SKM-1 treated with dmso at 0.1 percent for 144 hours (cell line): ENCODE results near the gene PQBP1.
A peak's percentile ranks its signal among the peaks of the same experiment; 100 is the strongest.

Experiments used
- DNase-seq: peaks from one replicate; lab custom pipeline; 2025; ENCODE audit not compliant: unreplicated experiment; lab: John Stamatoyannopoulos, UW

PQBP1 gene

DNA sequence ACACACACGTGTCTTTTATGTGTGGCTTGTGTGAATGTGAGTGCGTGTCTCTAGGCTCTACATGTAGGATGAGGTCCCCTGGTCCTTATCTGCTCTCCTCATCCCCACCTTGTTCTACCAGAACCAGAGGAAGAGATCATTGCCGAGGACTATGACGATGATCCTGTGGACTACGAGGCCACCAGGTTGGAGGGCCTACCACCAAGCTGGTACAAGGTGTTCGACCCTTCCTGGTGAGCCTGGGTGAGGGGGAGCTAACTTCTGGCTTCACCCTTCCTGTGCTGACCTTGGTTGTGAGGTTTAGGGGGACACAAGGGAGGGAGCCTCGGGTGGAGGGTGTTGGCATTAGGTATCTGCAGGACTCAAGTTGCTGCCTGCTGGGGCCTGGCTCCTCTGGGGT, 3.3 kb downstream of the PQBP1 start:
- DNase-seq: no peak

DNA sequence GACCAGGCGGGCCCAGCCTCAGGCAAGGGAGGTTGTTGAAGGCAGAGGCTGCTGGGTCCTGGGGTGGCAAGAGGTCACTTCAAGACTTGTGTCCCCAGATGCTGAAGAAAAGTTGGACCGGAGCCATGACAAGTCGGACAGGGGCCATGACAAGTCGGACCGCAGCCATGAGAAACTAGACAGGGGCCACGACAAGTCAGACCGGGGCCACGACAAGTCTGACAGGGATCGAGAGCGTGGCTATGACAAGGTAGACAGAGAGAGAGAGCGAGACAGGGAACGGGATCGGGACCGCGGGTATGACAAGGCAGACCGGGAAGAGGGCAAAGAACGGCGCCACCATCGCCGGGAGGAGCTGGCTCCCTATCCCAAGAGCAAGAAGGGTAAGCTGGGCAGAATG, 4.4 kb downstream of the PQBP1 start:
- no peak for DNase-seq

DNA sequence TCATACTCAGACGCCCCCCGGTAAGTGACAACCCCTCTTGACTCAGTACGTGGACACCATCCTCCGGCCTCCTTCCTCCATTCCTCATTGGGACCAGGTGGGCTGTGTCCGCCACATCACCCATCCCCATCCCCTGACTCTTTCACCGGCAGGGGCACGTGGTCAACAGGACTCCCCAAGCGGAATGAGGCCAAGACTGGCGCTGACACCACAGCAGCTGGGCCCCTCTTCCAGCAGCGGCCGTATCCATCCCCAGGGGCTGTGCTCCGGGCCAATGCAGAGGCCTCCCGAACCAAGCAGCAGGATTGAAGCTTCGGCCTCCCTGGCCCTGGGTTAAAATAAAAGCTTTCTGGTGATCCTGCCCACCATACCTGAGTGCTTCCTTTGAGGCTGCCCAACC, 5.0 kb downstream of the PQBP1 start:
- DNase-seq: no peak

- DNase-seq: no peak
Observed at GRCh38 chrX:48903290-48903689, 5.6 kb downstream of the PQBP1 start.

DNA sequence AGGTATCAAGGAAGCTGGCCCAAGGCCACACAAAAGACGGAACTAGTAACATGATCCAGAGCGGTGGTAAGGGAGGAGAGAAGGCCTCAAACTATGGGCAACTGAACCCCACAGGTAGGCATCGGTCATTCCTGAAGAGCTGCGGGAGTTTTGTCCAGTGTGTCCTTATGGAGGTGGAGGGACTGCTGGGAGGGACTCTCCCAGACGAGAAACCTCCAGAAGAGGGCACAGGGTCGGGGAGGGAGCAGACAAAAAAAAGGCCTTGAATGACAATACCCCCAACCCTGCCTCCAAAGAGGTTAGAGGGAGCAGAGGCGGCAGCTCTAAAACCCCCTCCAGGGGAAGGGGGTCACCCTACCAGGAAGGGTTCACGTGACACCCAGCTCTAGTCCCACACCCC, 6.5 kb downstream of the PQBP1 start:
- DNase-seq: no peak

GRCh38 chrX:48904626-48905025, 6.9 kb downstream of the PQBP1 start:
- no peak for DNase-seq

- no peak for DNase-seq
Observed at GRCh38 chrX:48905090-48905790, 7.5 kb downstream of the PQBP1 start.

GRCh38 chrX:48908600-48908999, 10.9 kb downstream of the PQBP1 start:
- no peak for DNase-seq

GRCh38 chrX:48909703-48910294, 12.1 kb downstream of the PQBP1 start:
- no peak for DNase-seq

- DNase-seq: no peak
Observed at GRCh38 chrX:48910926-48911411, 13.2 kb downstream of the PQBP1 start.

GRCh38 chrX:48911412-48912182, 13.9 kb downstream of the PQBP1 start, which contains the start of gene SLC35A2:
Gene SLC35A2, minus strand, starts transcription at chrX:48911646. Its CDS starts 10 bp downstream, at chrX:48911636.
- peak; percentile 32 for DNase-seq

DNA sequence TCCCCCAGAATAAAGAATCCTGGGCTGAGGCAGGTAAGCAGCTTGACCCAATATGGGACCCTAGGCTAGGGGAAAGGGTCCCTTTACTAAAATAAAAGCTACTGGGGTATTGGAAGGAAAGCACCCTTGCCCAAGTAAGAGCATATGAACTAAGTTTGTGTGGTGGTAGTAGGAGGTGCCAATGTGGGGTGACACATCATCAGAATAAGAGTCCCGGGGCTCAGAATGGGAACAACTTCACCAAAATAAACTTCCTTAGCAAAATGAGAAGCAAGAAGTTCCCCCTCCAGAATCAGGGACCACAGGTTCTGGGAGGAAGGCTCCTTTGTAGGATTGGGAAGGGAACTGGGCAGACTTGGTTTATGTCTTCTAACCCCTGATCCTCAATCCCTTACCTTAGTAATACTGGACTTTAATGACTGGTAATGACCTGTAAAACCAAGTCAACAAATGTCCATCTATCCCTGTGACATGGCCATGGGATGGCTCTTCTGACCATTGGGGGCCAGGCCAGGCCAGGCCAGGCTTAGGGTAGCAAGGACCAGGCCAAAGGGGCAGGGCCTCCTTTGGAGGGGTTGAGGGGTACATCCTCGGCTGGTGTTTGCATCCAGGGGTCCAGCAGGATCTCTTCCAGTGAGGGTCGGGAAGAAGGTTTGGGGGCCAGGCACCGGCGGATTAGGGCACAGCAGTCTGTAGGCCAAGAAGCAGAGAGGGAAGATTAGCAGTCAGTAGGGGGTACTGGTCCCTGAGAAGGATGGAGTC, 16.1 kb downstream of the PQBP1 start:
- DNase-seq: no peak

DNA sequence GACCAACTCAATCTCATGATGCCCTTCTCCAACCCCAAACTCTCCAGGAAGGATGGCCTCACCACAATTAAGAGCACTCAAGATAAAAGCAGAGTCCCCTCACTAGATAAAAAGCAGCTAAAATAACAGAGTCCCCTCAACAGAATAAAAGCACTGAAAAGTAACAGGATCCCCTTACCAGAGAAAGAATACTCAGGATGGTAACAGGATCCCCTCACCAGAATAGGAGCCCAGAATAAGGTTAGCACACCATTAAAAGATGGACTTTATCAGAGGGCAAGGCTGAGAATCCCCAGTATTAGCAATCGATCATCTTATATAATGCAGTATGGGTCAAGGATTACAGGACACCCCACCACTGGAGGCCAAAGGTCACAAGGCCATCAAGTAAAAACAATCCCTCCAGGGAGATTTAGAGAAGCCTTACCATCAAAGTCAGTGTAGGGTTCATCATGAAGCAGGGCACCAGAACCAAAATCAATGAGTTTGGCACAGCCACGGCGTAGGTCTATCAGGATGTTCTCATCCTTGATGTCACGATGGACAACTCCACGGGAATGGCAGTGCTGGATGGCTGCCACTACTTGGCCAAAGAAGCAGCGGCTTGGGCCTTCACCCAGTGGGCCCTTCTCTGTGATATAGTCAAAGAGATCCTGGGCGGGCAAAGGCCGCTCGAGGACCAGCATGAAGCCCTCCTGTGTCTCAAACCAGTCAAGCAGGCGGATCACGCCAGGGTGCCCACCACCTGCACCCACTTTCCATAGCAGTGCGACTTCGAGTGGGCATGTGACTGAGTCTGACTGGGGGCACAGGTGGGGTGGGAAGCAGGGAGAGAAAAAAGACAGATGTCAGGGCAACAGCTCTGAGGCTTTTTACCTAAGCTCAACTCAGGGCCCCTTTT, 17.1 kb downstream of the PQBP1 start:
- DNase-seq: no peak

DNA sequence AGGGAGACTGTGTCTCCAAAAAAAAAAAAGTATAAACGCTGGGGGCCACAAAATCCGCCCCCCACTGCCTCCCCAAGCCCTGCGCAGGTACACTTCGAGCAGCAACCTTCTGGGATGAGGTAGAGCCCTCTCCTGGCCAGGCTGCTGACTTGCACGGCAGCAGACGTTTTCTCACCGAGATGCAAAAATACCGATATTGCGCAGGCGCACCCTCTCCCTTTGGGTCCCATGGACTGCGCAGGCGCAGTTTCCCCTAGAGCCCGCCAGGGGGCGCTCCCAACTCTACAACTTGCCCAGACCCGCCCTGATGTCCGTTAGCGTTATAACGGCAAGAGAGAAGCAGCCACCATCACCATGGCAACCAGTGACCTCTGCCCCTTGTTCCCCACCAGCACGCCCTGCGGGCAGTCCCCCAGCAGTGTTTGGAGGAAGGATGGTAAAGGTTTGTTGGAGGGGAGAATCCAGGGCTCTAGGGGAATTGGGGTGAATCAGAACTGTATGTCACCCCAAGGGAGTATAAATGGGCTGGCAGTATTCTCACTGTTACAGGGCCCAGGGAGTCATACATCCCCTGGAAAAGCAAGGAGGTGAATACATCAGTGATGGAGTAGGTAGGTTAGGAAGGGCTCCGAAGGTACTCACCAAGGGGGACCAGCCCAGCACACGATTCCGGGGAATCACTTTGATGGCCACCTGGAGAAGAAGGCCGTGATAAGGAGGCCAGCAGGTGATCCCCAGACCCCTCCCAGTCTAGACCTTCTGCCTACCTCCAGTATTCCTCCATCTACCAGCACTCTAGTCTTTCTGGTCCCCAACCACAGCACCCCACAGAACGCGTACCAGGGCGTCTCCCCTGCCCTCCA, 19.6 kb downstream of the PQBP1 start:
- peak; percentile 78 for DNase-seq

- DNase-seq: no peak
Observed at GRCh38 chrX:48918301-48918642, 20.5 kb downstream of the PQBP1 start.

DNA sequence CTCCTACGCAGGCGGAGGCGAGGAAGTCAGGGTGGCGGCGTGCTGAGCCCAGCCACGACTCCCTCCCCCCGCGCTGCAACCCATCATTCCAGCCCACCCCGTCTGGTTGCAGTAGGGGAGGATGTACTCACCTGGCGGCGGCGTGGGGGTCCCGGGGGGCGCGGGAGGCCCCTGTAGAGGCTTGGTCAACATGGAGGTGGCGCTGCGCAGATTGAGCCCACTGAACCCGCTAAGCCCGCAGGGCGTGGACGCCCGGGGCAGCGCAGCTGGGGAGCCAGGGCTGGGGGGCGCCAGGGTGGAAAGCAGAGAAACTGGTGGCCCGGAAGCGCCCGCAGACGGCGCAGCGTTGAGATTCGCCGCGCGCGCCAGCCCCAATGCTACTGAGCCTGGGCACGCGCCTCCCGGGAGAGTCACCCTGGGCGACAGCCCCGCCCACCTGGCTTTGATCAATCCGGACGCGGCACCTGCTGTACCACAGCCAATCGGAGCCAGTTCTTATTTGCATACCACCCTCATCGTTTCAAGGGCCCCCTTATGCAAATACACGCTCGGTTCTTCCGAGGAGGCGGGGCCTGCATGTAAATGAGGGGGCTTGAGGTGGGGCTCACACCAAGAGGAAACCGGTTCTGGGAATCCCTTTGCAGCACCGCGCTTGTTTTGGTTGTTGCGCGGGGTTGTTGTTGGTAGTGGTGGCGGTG, 21.1 kb downstream of the PQBP1 start, which contains the start of gene PIM2:
PIM2 (minus strand) TSS at position 382 of the 698 bp plus-strand sequence; CDS start at position 192, 190 bp downstream.
- DNase-seq: peak; percentile 84

GRCh38 chrX:48919360-48919841, 21.7 kb downstream of the PQBP1 start:
- DNase-seq: no peak

GRCh38 chrX:48919947-48920717, 22.4 kb downstream of the PQBP1 start:
- no peak for DNase-seq
